CD4-positive, alpha-beta memory T cell (primary cell): ENCODE data around the gene CPLANE1. TPM values are rescaled to one million over a fixed set of nuclear protein-coding genes. Genes with fewer than 3 reads are reported as not detected.
"Not testable (repeated sequence)": the region's sequence is repeated elsewhere in the genome, so short reads cannot be mapped to it uniquely, and the experiment has no call there.

Experiments
- CTCF ChIA-PET: fragments of 350-600 bp; sonication (Branson Sonifier 250); formaldehyde crosslinking; loops from one replicate; lab custom pipeline; 2021; ENCODE audit warnings: inconsistent platforms; ENCODE audit not compliant: partially characterized antibody; lab: Charles Lee
- POLR2A ChIA-PET: fragments of 350-600 bp; sonication (Branson Sonifier 250); formaldehyde crosslinking; loops from one replicate; lab custom pipeline; 2021; ENCODE audit not compliant: partially characterized antibody; lab: Charles Lee
- DNase-seq, 5 donors: peaks; one replicate each; pipeline versions ENCODE4 v3.0.0 to v3.0.0-alpha.2; 2020 to 2022; ENCODE audit warnings: mixed read lengths in 1 of 5
- H3K27ac ChIP-seq: one replicate; pipeline ENCODE4 v1.7.0; 2013; ENCODE audit warnings: low read depth, low read length
- H3K27me3 ChIP-seq: 2 replicates; pipeline ENCODE4 v1.7.0; 2013; ENCODE audit warnings: mild to moderate bottlenecking, low read length, moderate library complexity; ENCODE audit not compliant: insufficient read depth
- H3K36me3 ChIP-seq: 2 replicates; pipeline ENCODE4 v1.7.0; 2013; ENCODE audit warnings: mild to moderate bottlenecking, low read length, moderate library complexity; ENCODE audit not compliant: insufficient read depth
- H3K4me1 ChIP-seq: 2 replicates; pipeline ENCODE4 v1.7.0; 2013; ENCODE audit warnings: mild to moderate bottlenecking, low read length, moderate library complexity; ENCODE audit not compliant: insufficient read depth
- H3K4me3 ChIP-seq, 2 donors: one replicate each; pipeline ENCODE4 v1.7.0; 2013; ENCODE audit warnings: low read length in 2 of 2, mild to moderate bottlenecking in 1 of 2
- H3K9me3 ChIP-seq, 2 donors: one replicate each; pipeline ENCODE4 v1.7.0; 2013; ENCODE audit warnings: low read length in 2 of 2, control low read depth in 1 of 2; ENCODE audit not compliant: control insufficient read depth in 1 of 2
- H3K27ac Mint-ChIP-seq, 7 donors: one replicate each; pipeline ENCODE4 v1.8.0; 2020 to 2021; ENCODE audit warnings: mixed read lengths in 7 of 7, mild to moderate bottlenecking in 6 of 7, inconsistent platforms in 3 of 7, moderate library complexity in 3 of 7
- H3K27me3 Mint-ChIP-seq, 2 donors: one replicate each; pipeline ENCODE4 v1.8.0; 2020 to 2021; ENCODE audit warnings: mixed read lengths in 2 of 2
- H3K36me3 Mint-ChIP-seq, 2 donors: one replicate each; pipeline ENCODE4 v1.8.0; 2020 to 2021; ENCODE audit warnings: mixed read lengths in 2 of 2, inconsistent platforms in 1 of 2, mild to moderate bottlenecking in 1 of 2
- H3K4me1 Mint-ChIP-seq, 4 donors: one replicate each; pipeline ENCODE4 v1.8.0; 2020 to 2021; ENCODE audit warnings: mixed read lengths in 4 of 4, mild to moderate bottlenecking in 1 of 4
- H3K4me3 Mint-ChIP-seq, 8 donors: one replicate each; pipeline ENCODE4 v1.8.0; 2020 to 2021; ENCODE audit warnings: mixed read lengths in 8 of 8, mild to moderate bottlenecking in 7 of 8, moderate library complexity in 6 of 8, inconsistent platforms in 3 of 8
- H3K9me3 Mint-ChIP-seq, 8 donors: one replicate each; pipeline ENCODE4 v1.8.0; 2020 to 2021; ENCODE audit warnings: mixed read lengths in 8 of 8, mild to moderate bottlenecking in 5 of 8, inconsistent platforms in 3 of 8, moderate library complexity in 1 of 8
- intact Hi-C: fragments of 100-400 bp; cut with micrococcal nuclease; formaldehyde crosslinking; loops from one replicate; pipeline ENCODE4 v1.15.1; 2023
- polyA plus RNA-seq, 2 donors: library from polyadenylated mRNA; unstranded; fragments of 300-500 nt; fragmentation: Illumina TruSeq; gene quantifications; one replicate each; pipeline ENCODE4 v1.2.3, GENCODE V29; 2021
- total RNA-seq, 2 experiments: library from RNA; stranded (reverse); gene quantifications; one replicate each; pipeline ENCODE4 v1.2.3, GENCODE V29; 2021

CPLANE1 gene
- total and polyA plus RNA-seq, 4 experiments from 2014 or later: 0.09 to 8.5 (median 4.0) TPM

DNA sequence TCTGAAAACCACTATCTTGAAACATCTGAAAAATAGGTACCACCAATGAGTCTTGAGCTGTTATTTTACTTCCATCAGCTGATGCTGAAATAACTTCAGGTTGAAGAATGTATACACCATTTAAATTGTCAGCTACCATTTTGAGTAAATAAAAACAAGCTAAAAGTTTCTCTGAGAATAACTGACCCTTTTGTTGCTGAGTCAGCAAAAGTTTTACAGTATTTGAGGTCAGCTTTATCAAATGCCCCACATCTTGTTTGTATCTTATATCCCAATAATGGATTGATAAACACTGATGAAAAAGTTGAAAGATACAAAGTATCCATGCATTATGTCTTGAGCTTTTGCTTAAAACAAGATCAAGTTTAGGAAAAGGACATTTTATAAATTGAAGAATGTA lies 22.8 kb downstream of the CPLANE1 start:
- H3K4me3 Mint-ChIP-seq: no peak overlapping the region
- no peaks in the 10 kb centered on the region for H3K36me3 ChIP-seq
- intact Hi-C loops: no loop called here
- CTCF ChIA-PET: no interaction called here
- no peaks in the 10 kb centered on the region for H3K9me3 Mint-ChIP-seq
- H3K4me1 ChIP-seq: no peaks in the 10 kb centered on the region
- DNase-seq: no peak
- H3K36me3 Mint-ChIP-seq: peaks cover 26 to 34% of the 10 kb centered on the region in 2 donors
- no peaks in the 10 kb centered on the region for H3K4me1 Mint-ChIP-seq
- POLR2A ChIA-PET: no interaction called here
- no peaks in the 10 kb centered on the region for H3K27me3 ChIP-seq
- no peaks in the 10 kb centered on the region for H3K9me3 ChIP-seq
- no peak overlapping the region for H3K27ac ChIP-seq
- H3K27ac Mint-ChIP-seq: no peak overlapping the region
- H3K4me3 ChIP-seq: no peak overlapping the region
- H3K27me3 Mint-ChIP-seq: no peaks in the 10 kb centered on the region

DNA sequence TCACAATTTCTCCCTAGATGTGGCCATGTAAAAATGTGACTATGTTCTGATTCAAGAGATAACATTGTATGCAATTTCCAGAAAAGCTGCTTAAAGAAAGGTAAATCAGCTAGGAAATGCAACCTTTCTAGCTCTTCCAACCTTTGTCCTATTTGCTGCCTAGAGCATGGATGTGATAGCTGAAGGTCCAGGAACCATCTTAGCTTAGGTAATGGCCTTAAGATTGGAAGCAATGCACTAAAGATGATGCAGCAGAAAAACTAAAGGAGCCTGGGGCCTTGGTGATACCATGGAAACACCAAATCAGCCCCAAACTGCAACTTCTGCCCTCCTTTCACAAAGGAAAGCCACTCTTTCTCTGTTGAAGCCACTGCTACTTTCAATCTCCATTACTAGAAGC lies 27.0 kb downstream of the CPLANE1 start:
- POLR2A ChIA-PET: no interaction called here
- H3K4me1 ChIP-seq: no peaks in the 10 kb centered on the region
- no peak overlapping the region for H3K4me3 ChIP-seq
- no peaks in the 10 kb centered on the region for H3K27me3 Mint-ChIP-seq
- intact Hi-C loops: no loop called here
- no peaks in the 10 kb centered on the region for H3K36me3 ChIP-seq
- no peak overlapping the region for H3K27ac ChIP-seq
- H3K9me3 ChIP-seq: no peaks in the 10 kb centered on the region
- no peak overlapping the region for H3K4me3 Mint-ChIP-seq
- H3K27me3 ChIP-seq: no peaks in the 10 kb centered on the region
- H3K36me3 Mint-ChIP-seq: peaks cover 36% of the 10 kb centered on the region in 2 donors
- DNase-seq: no peak
- no peaks in the 10 kb centered on the region for H3K9me3 Mint-ChIP-seq
- H3K27ac Mint-ChIP-seq: no peak overlapping the region
- no peaks in the 10 kb centered on the region for H3K4me1 Mint-ChIP-seq
- CTCF ChIA-PET: interaction anchor here (0.6 kb wide), 1 partner anchor 157 kb away, joined by 3 read pairs; the partner anchor contains the start of gene WDR70

DNA sequence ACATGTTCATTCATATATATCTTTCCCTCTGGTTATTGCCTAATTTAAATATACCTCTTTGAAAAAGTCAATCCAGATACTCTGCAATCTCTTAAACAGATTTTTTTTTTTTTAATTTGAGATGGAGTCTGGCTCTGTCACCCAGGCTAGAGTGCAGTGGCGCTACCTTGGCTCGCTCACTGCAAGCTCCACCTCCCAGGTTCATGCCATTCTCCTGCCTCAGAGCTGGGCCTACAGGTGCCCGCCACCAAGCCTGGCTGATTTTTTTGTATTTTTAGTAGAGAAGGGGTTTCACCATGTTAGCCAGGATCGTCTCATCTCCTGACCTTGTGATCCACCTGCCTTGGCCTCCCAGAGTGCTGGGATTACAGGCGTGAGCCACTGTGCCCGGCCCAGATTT lies 28.8 kb downstream of the CPLANE1 start:
- H3K9me3 Mint-ChIP-seq, H3K27ac Mint-ChIP-seq, H3K27me3 ChIP-seq, H3K4me1 Mint-ChIP-seq, H3K4me3 Mint-ChIP-seq, H3K27me3 Mint-ChIP-seq, CTCF ChIA-PET, DNase-seq, H3K9me3 ChIP-seq, H3K4me1 ChIP-seq, H3K27ac ChIP-seq, H3K4me3 ChIP-seq, intact Hi-C loops, H3K36me3 ChIP-seq: not testable (repeated sequence)
- POLR2A ChIA-PET: interaction anchor here (0.6 kb wide), 1 partner anchor 196 kb away, joined by 5 read pairs; no protein-coding TSS in a partner anchor
- peaks cover 26 to 27% of the 10 kb centered on the region in 2 donors for H3K36me3 Mint-ChIP-seq

DNA sequence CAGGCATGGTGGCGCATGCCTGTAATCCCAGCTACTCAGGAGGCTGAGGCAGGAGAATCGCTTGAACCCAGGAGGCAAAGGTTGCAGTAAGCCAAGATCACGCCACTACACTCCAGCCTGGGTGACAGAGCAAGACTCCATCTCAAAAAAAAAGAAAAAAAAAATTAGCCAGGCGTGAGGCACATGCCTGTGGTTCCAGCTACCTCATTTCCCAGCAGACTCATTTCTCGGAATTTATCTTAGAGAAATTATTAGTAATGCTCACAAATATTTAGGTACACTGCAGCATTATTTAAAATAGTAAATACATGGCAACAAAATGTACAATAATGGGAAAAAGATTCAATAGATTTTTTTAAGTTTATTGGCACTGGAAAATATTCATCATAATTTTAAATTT lies 29.8 kb downstream of the CPLANE1 start:
- intact Hi-C loops, POLR2A ChIA-PET, H3K27me3 ChIP-seq, H3K4me1 ChIP-seq, DNase-seq, CTCF ChIA-PET, H3K9me3 Mint-ChIP-seq, H3K27ac ChIP-seq, H3K4me3 Mint-ChIP-seq, H3K27me3 Mint-ChIP-seq, H3K27ac Mint-ChIP-seq, H3K4me3 ChIP-seq, H3K4me1 Mint-ChIP-seq, H3K9me3 ChIP-seq, H3K36me3 ChIP-seq: not testable (repeated sequence)
- H3K36me3 Mint-ChIP-seq: peaks cover 25 to 27% of the 10 kb centered on the region in 2 donors

DNA sequence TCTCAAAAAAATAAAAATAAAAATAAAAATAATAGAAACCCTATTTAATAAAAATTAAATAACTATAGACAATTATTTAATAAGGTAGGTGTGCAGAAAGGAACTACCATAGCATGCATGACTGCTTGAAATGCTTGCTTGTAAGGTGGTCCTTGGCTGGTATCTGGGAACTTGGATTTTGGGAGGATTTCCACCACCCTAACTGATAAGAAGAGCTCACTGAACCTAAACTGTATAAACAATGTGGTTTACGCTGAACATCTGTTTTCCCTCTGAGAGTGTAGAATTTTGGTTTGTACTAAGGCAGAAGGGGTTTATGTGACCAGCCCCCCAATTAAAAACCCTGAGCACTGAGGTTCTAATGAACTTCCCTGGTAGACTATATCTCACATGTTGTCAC lies 31.2 kb downstream of the CPLANE1 start:
- no peak for DNase-seq
- H3K4me1 ChIP-seq: peaks cover 10% of the 10 kb centered on the region
- POLR2A ChIA-PET: no interaction called here
- H3K27ac ChIP-seq: no peak overlapping the region
- H3K9me3 Mint-ChIP-seq: no peaks in the 10 kb centered on the region
- H3K27ac Mint-ChIP-seq: no peak overlapping the region
- CTCF ChIA-PET: interaction anchor here (0.9 kb wide), 1 partner anchor 8 kb away, joined by 4 read pairs; no protein-coding TSS in a partner anchor
- H3K36me3 Mint-ChIP-seq: peaks cover 19 to 22% of the 10 kb centered on the region in 2 donors
- peaks cover 4 to 6% (median 4%) of the 10 kb centered on the region in 4 donors for H3K4me1 Mint-ChIP-seq
- no peaks in the 10 kb centered on the region for H3K36me3 ChIP-seq
- intact Hi-C loops: no loop called here
- H3K4me3 ChIP-seq: no peak overlapping the region
- H3K4me3 Mint-ChIP-seq: peak overlapping the region in 1 of 8 donors; percentile 48
- H3K27me3 Mint-ChIP-seq: no peaks in the 10 kb centered on the region
- no peaks in the 10 kb centered on the region for H3K9me3 ChIP-seq
- H3K27me3 ChIP-seq: no peaks in the 10 kb centered on the region

- Mint-ChIP-seq H3K27ac (peak overlapping the region in 2 of 7 donors; percentile 49 to 60), H3K4me3 (peak overlapping the region in 2 of 8 donors; percentile 17 to 20), H3K9me3 (no peaks in the 10 kb centered on the region), H3K4me1 (peaks cover 4 to 8% (median 5%) of the 10 kb centered on the region in 4 donors), H3K27me3 (no peaks in the 10 kb centered on the region), H3K36me3 (peaks cover 16 to 32% of the 10 kb centered on the region in 2 donors)
- Histone ChIP-seq H3K27ac (no peak overlapping the region), H3K4me1 (peaks cover 10% of the 10 kb centered on the region), H3K27me3 (no peaks in the 10 kb centered on the region), H3K4me3 (no peak overlapping the region), H3K36me3 (no peaks in the 10 kb centered on the region), H3K9me3 (no peaks in the 10 kb centered on the region)
- DNase-seq: no peak
- intact Hi-C loops: no loop called here
- POLR2A ChIA-PET: no interaction called here
- CTCF ChIA-PET: no interaction called here
Measured at GRCh38 chr5:37214550-37214949, 34.6 kb downstream of the CPLANE1 start.

GRCh38 chr5:37212096-37212495 lies 37.1 kb downstream of the CPLANE1 start:
- ChIA-PET POLR2A (no interaction called here), CTCF (no interaction called here)
- no peaks in the 10 kb centered on the region for H3K27me3 ChIP-seq
- Mint-ChIP-seq H3K9me3 (no peaks in the 10 kb centered on the region), H3K27ac (no peak overlapping the region), H3K4me1 (peaks cover 4 to 8% (median 5%) of the 10 kb centered on the region in 4 donors), H3K36me3 (peaks cover 12 to 29% of the 10 kb centered on the region in 2 donors), H3K4me3 (no peak overlapping the region), H3K27me3 (no peaks in the 10 kb centered on the region)
- H3K4me3 ChIP-seq: no peak overlapping the region
- no peaks in the 10 kb centered on the region for H3K36me3 ChIP-seq
- H3K9me3 ChIP-seq: no peaks in the 10 kb centered on the region
- H3K4me1 ChIP-seq: peaks cover 10% of the 10 kb centered on the region
- H3K27ac ChIP-seq: no peak overlapping the region
- no peak for DNase-seq
- intact Hi-C loops: no loop called here

DNA sequence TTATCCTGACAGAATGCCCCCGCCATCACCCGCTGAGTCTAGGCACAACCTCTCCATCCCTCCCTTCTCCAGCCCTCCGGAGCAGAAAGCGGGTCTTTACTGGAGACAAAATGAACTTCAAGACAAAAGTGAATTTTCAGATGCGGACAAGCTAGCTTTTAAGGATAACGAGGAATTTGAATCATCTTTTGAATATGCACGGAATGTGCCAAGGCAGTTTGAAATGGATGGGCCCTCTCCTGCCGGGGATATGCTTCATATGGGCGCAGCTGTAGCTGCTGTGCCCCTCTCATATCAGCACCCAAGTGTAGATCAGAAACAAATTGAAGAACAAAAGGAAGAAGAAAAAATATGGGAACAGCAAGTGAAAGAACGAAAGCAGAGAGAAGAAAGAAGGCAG lies 37.5 kb downstream of the CPLANE1 start:
- no peaks in the 10 kb centered on the region for H3K9me3 Mint-ChIP-seq

More for the DNA sequence above, 37.5 kb downstream of the CPLANE1 start:
- Mint-ChIP-seq H3K27me3 (no peaks in the 10 kb centered on the region), H3K27ac (no peak overlapping the region), H3K36me3 (peaks cover 12 to 29% of the 10 kb centered on the region in 2 donors), H3K4me3 (no peak overlapping the region), H3K4me1 (peaks cover 4 to 8% (median 5%) of the 10 kb centered on the region in 4 donors)
- no peak for DNase-seq
- POLR2A ChIA-PET: no interaction called here
- H3K27me3 ChIP-seq: no peaks in the 10 kb centered on the region
- CTCF ChIA-PET: no interaction called here
- H3K27ac ChIP-seq: no peak overlapping the region
- intact Hi-C loops: no loop called here
- no peaks in the 10 kb centered on the region for H3K9me3 ChIP-seq
- peaks cover 10% of the 10 kb centered on the region for H3K4me1 ChIP-seq
- H3K36me3 ChIP-seq: no peaks in the 10 kb centered on the region
- H3K4me3 ChIP-seq: no peak overlapping the region
